Astrocyte (in vitro differentiated cells and primary cell): Measurements from ENCODE around the gene ITPKB.

Experiments used
- EZH2 ChIP-seq: IDR thresholded peaks from 2 replicates; pipeline ENCODE4 v1.6.1; 2012; ENCODE audit warnings: mild to moderate bottlenecking, low read length, inconsistent platforms; ENCODE audit not compliant: insufficient read depth
- TF ChIP-seq, protein P1 (sequence below): IDR thresholded peaks from 2 replicates; pipeline ENCODE4 v1.5.1; 2011; ENCODE audit warnings: low read depth, mild to moderate bottlenecking, inconsistent platforms, low read length, moderate library complexity; ENCODE audit not compliant: insufficient read depth

DNA sequence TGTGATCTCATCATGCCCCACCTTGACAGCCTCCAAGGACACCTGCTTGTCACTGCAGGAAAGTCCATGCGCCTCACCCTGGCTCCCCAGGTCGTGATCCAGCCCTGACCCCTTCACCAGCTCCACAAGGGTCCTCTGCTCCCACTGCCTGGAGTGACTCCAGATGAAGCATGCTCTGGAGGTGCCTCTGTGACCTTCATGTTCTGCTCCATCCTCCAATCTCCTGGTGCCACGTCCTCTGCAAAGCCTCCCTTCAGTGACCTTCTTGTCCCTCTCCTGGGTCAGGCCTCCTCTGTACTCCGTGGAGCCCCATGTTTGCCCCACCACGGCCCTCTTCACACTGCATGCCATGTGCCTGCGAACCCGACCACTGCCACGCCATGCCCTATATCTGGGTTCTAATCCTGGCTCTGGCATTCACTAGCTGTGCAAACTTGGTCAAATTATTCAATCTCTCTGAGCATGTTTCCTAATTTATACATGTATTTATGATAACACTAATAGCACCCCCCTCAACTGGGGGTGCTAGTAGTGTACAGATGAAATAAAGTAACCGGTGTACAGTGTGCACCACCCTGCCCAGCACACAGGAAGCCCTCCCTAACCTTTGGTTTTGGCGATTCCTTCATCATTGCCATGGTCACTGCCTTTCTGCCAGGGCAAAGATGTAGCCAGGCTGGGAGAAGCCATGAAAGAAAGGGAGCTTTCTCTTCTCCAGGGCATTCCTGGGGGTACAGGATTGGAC is 113.1 kb downstream of the ITPKB start:
- TF ChIP-seq EZH2, result no peak
- TF ChIP-seq, protein P1, sequence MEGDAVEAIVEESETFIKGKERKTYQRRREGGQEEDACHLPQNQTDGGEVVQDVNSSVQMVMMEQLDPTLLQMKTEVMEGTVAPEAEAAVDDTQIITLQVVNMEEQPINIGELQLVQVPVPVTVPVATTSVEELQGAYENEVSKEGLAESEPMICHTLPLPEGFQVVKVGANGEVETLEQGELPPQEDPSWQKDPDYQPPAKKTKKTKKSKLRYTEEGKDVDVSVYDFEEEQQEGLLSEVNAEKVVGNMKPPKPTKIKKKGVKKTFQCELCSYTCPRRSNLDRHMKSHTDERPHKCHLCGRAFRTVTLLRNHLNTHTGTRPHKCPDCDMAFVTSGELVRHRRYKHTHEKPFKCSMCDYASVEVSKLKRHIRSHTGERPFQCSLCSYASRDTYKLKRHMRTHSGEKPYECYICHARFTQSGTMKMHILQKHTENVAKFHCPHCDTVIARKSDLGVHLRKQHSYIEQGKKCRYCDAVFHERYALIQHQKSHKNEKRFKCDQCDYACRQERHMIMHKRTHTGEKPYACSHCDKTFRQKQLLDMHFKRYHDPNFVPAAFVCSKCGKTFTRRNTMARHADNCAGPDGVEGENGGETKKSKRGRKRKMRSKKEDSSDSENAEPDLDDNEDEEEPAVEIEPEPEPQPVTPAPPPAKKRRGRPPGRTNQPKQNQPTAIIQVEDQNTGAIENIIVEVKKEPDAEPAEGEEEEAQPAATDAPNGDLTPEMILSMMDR, result no peak
